Stomach (tissue), 4 donors: ENCODE results near the gene SCFD2.

Experiments
- CTCF ChIP-seq, 7 experiments: fragments of 450-650 bp in 4 of 7; fragments of 200-600 bp in 3 of 7; sonication (generic) in 3 of 7; IDR thresholded peaks; one replicate each; pipeline ENCODE4 v1.5.1; 2016 to 2019; ENCODE audit warnings: antibody characterized with exemption in 7 of 7, control low read depth in 2 of 7, mild to moderate bottlenecking in 1 of 7
- POLR2A ChIP-seq, 4 donors: fragments of 450-650 bp; IDR thresholded peaks; one replicate each; pipeline ENCODE4 v1.6.1; 2016; ENCODE audit warnings: antibody characterized with exemption in 4 of 4, control low read depth in 2 of 4, mild to moderate bottlenecking in 1 of 4, moderate library complexity in 1 of 4
- POLR2AphosphoS5 ChIP-seq, 3 donors: sonication (generic); formaldehyde crosslinking; IDR thresholded peaks; one replicate each; pipeline ENCODE4 v1.6.1; 2016; ENCODE audit warnings: antibody characterized with exemption in 3 of 3

- no peak for TF ChIP-seq CTCF (IDR thresholded peaks at IDR 0.05)
- TF ChIP-seq POLR2AphosphoS5 (IDR thresholded peaks at IDR 0.05) = no peak
- no peak for TF ChIP-seq POLR2A (IDR thresholded peaks at IDR 0.05)
Observed at GRCh38 chr4:53147711-53148110, 218.2 kb downstream of the SCFD2 start.
